CD4-positive, CD25-positive, alpha-beta regulatory T cell (primary cell): ENCODE data around the gene TSPAN9. TPM values are rescaled to one million over a fixed set of nuclear protein-coding genes. Genes with fewer than 3 reads are reported as not detected.

Experiments
- ATAC-seq, 2 donors: fragments of 150-1000 bp; cut with Tn5 transposase; one replicate each; pipeline ENCODE4 v1.10.0; 2021; ENCODE audit warnings: low read depth in 2 of 2, moderate number of reproducible peaks in 2 of 2, moderate library complexity in 1 of 2
- DNase-seq, 3 donors: peaks; one replicate each; pipeline versions ENCODE4 v3.0.0 to v3.0.0-alpha.2; 2012 to 2022; ENCODE audit warnings: mixed read lengths in 1 of 3
- H3K27ac ChIP-seq: one replicate; pipeline ENCODE4 v1.7.0; 2013; ENCODE audit warnings: mild to moderate bottlenecking, low read length; ENCODE audit not compliant: insufficient read depth, poor library complexity, severe bottlenecking
- H3K27me3 ChIP-seq: one replicate; pipeline ENCODE4 v1.7.0; 2013; ENCODE audit warnings: low read length; ENCODE audit not compliant: control insufficient read depth, insufficient read depth
- H3K36me3 ChIP-seq: one replicate; pipeline ENCODE4 v1.7.0; 2013; ENCODE audit warnings: mild to moderate bottlenecking, low read length, moderate library complexity; ENCODE audit not compliant: control insufficient read depth, insufficient read depth
- H3K4me1 ChIP-seq: 2 replicates; pipeline ENCODE4 v1.7.0; 2013; ENCODE audit warnings: mild to moderate bottlenecking, low read length; ENCODE audit not compliant: insufficient read depth, control insufficient read depth, poor library complexity, severe bottlenecking
- H3K4me3 ChIP-seq: one replicate; pipeline ENCODE4 v1.7.0; 2013; ENCODE audit warnings: low read depth, mild to moderate bottlenecking, low read length, moderate library complexity
- H3K9me3 ChIP-seq, 2 experiments: 1 replicate in 1 of 2; 2 replicates in 1 of 2; pipeline ENCODE4 v1.7.0; 2013; ENCODE audit warnings: low read length in 2 of 2, mild to moderate bottlenecking in 1 of 2, moderate library complexity in 1 of 2; ENCODE audit not compliant: control insufficient read depth in 2 of 2
- H3K27ac Mint-ChIP-seq, 3 donors: one replicate each; pipeline ENCODE4 v1.8.0; 2020 to 2022; ENCODE audit warnings: mild to moderate bottlenecking in 3 of 3, mixed read lengths in 3 of 3, moderate library complexity in 2 of 3
- H3K27me3 Mint-ChIP-seq: one replicate; pipeline ENCODE4 v1.8.0; 2022; ENCODE audit warnings: mild to moderate bottlenecking, mixed read lengths
- H3K36me3 Mint-ChIP-seq: one replicate; pipeline ENCODE4 v1.8.0; 2020; ENCODE audit warnings: mixed read lengths
- H3K4me1 Mint-ChIP-seq, 4 donors: one replicate each; pipeline ENCODE4 v1.8.0; 2020 to 2022; ENCODE audit warnings: mixed read lengths in 4 of 4, mild to moderate bottlenecking in 1 of 4
- H3K4me3 Mint-ChIP-seq, 4 donors: one replicate each; pipeline ENCODE4 v1.8.0; 2020 to 2022; ENCODE audit warnings: mild to moderate bottlenecking in 4 of 4, mixed read lengths in 4 of 4, moderate library complexity in 3 of 4
- H3K9me3 Mint-ChIP-seq, 7 donors: one replicate each; pipeline ENCODE4 v1.8.0; 2020 to 2022; ENCODE audit warnings: mixed read lengths in 7 of 7, mild to moderate bottlenecking in 3 of 7, moderate library complexity in 2 of 7
- polyA plus RNA-seq, 4 donors: library from polyadenylated mRNA; unstranded; fragments of 300-500 nt; fragmentation: Illumina TruSeq; gene quantifications; one replicate each; pipeline ENCODE4 v1.2.3, GENCODE V29; 2021
- total RNA-seq: library from RNA; stranded (reverse); gene quantifications from one replicate; pipeline ENCODE4 v1.2.3, GENCODE V29; 2022

The TSPAN9 gene
- total and polyA plus RNA-seq, 5 donors from 2014 or later: 0.09 to 1.2 (median 0.30) TPM; not detected in 1

GRCh38 chr12:3046441-3047200 lies 30.6 kb upstream of the TSPAN9 start:
- Mint-ChIP-seq H3K4me3 (no peak overlapping the region), H3K36me3 (no peaks in the 10 kb centered on the region), H3K27me3 (peaks cover 21% of the 10 kb centered on the region), H3K4me1 (no peaks in the 10 kb centered on the region), H3K27ac (no peak overlapping the region), H3K9me3 (peaks cover 0 to 3% (median 0%) of the 10 kb centered on the region in 7 donors)
- Histone ChIP-seq H3K36me3 (no peaks in the 10 kb centered on the region), H3K4me3 (no peak overlapping the region), H3K9me3 (no peaks in the 10 kb centered on the region), H3K27ac (no peak overlapping the region), H3K27me3 (peaks cover 2% of the 10 kb centered on the region), H3K4me1 (no peaks in the 10 kb centered on the region)
- no peak for DNase-seq
- no peak for ATAC-seq

DNA sequence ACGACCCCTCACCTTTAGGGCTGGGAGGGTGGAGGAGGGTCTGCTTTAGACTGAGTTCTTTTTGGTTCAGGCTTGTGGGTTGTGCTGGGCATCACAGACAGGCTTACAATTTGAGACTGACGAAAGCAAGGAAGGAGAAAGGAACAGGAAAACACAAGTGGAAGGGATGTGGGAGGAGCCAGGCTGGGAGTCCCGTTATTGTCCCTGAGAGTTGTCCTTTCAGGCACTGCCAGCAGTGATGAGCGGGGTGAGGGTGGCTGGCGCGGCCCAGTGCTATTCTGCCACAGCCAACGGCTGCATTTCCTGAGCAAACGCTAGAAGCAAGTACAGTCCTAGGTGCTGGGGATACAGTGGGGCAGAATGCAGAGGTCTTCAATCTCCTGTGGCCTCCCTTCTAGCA lies 29.2 kb upstream of the TSPAN9 start:
- no peak overlapping the region for H3K27ac Mint-ChIP-seq
- no peak overlapping the region for H3K27ac ChIP-seq
- H3K9me3 Mint-ChIP-seq: peaks cover 0 to 3% (median 0%) of the 10 kb centered on the region in 7 donors
- no peaks in the 10 kb centered on the region for H3K9me3 ChIP-seq
- no peaks in the 10 kb centered on the region for H3K4me1 Mint-ChIP-seq
- no peaks in the 10 kb centered on the region for H3K36me3 ChIP-seq
- DNase-seq (no peak), ATAC-seq (no peak)
- H3K27me3 ChIP-seq: peaks cover 2% of the 10 kb centered on the region
- H3K27me3 Mint-ChIP-seq: peaks cover 10% of the 10 kb centered on the region
- no peak overlapping the region for H3K4me3 ChIP-seq
- H3K36me3 Mint-ChIP-seq: no peaks in the 10 kb centered on the region
- H3K4me3 Mint-ChIP-seq: no peak overlapping the region
- H3K4me1 ChIP-seq: no peaks in the 10 kb centered on the region

- Mint-ChIP-seq H3K4me3 (no peak overlapping the region), H3K36me3 (no peaks in the 10 kb centered on the region), H3K27ac (no peak overlapping the region), H3K27me3 (peaks cover 6% of the 10 kb centered on the region), H3K9me3 (peaks cover 0 to 4% (median 0%) of the 10 kb centered on the region in 7 donors), H3K4me1 (no peaks in the 10 kb centered on the region)
- H3K4me1 ChIP-seq: no peaks in the 10 kb centered on the region
- H3K4me3 ChIP-seq: no peak overlapping the region
- DNase-seq (no peak), ATAC-seq (no peak)
- H3K36me3 ChIP-seq: no peaks in the 10 kb centered on the region
- H3K9me3 ChIP-seq: no peaks in the 10 kb centered on the region
- no peaks in the 10 kb centered on the region for H3K27me3 ChIP-seq
- H3K27ac ChIP-seq: no peak overlapping the region
These were observed 28.6 kb upstream of the TSPAN9 start for GRCh38 chr12:3048540-3048939.

- no peak overlapping the region for H3K4me3 ChIP-seq
- H3K9me3 ChIP-seq: no peaks in the 10 kb centered on the region
- DNase-seq (no peak), ATAC-seq (no peak)
- H3K27ac ChIP-seq: no peak overlapping the region
- Mint-ChIP-seq H3K4me3 (no peak overlapping the region), H3K27ac (no peak overlapping the region), H3K4me1 (no peaks in the 10 kb centered on the region), H3K36me3 (no peaks in the 10 kb centered on the region), H3K9me3 (peaks cover 0 to 3% (median 0%) of the 10 kb centered on the region in 7 donors), H3K27me3 (peaks cover 3% of the 10 kb centered on the region)
- no peaks in the 10 kb centered on the region for H3K4me1 ChIP-seq
- no peaks in the 10 kb centered on the region for H3K27me3 ChIP-seq
- no peaks in the 10 kb centered on the region for H3K36me3 ChIP-seq
These were observed 28.0 kb upstream of the TSPAN9 start for GRCh38 chr12:3049176-3049575.

- Mint-ChIP-seq H3K4me1 (no peaks in the 10 kb centered on the region), H3K9me3 (peaks cover 0 to 3% (median 0%) of the 10 kb centered on the region in 7 donors), H3K36me3 (no peaks in the 10 kb centered on the region), H3K27me3 (peaks cover 2% of the 10 kb centered on the region), H3K4me3 (no peak overlapping the region), H3K27ac (no peak overlapping the region)
- DNase-seq: no peak
- Histone ChIP-seq H3K27ac (no peak overlapping the region), H3K36me3 (no peaks in the 10 kb centered on the region), H3K4me3 (no peak overlapping the region), H3K4me1 (no peaks in the 10 kb centered on the region), H3K9me3 (no peaks in the 10 kb centered on the region), H3K27me3 (no peaks in the 10 kb centered on the region)
- no peak for ATAC-seq
These were observed 27.4 kb upstream of the TSPAN9 start for GRCh38 chr12:3049611-3050249.

DNA sequence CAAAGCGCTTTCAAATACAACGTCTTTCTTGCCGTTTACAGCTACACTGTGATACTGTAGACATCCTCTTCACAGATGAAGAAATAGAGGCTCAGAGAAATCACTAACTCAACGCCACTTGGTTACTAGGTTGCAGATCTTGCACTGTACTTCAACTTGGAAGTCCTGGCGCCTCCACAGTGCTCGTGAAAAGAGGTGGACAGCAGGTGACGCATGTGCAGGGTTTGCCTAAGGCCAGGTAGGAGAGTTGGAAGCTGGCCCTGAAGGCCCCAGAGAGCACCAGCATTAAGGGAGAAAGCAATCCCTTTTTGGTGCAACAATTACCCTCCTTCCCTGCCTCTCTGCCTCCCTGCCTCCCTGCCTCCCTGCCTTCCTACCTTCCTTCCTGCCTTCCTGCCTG lies 22.8 kb upstream of the TSPAN9 start:
- Mint-ChIP-seq H3K27ac (no peak overlapping the region), H3K36me3 (no peaks in the 10 kb centered on the region), H3K9me3 (peaks cover 0 to 2% (median 0%) of the 10 kb centered on the region in 7 donors), H3K4me3 (no peak overlapping the region), H3K4me1 (no peaks in the 10 kb centered on the region), H3K27me3 (peaks cover 13% of the 10 kb centered on the region)
- DNase-seq (no peak), ATAC-seq (no peak)
- no peak overlapping the region for H3K4me3 ChIP-seq
- no peaks in the 10 kb centered on the region for H3K27me3 ChIP-seq
- H3K36me3 ChIP-seq: no peaks in the 10 kb centered on the region
- no peak overlapping the region for H3K27ac ChIP-seq
- no peaks in the 10 kb centered on the region for H3K4me1 ChIP-seq
- no peaks in the 10 kb centered on the region for H3K9me3 ChIP-seq

GRCh38 chr12:3055026-3055703 lies 22.0 kb upstream of the TSPAN9 start:
- Histone ChIP-seq H3K4me3 (no peak overlapping the region), H3K9me3 (no peaks in the 10 kb centered on the region), H3K27ac (no peak overlapping the region), H3K4me1 (no peaks in the 10 kb centered on the region), H3K27me3 (no peaks in the 10 kb centered on the region), H3K36me3 (no peaks in the 10 kb centered on the region)
- H3K4me3 Mint-ChIP-seq: no peak overlapping the region
- DNase-seq (no peak), ATAC-seq (no peak)
- no peak overlapping the region for H3K27ac Mint-ChIP-seq
- H3K9me3 Mint-ChIP-seq: peaks cover 0 to 2% (median 0%) of the 10 kb centered on the region in 7 donors
- H3K27me3 Mint-ChIP-seq: peaks cover 13% of the 10 kb centered on the region
- H3K36me3 Mint-ChIP-seq: no peaks in the 10 kb centered on the region
- H3K4me1 Mint-ChIP-seq: no peaks in the 10 kb centered on the region
